Lower leg skin (tissue), 3 donors: ENCODE data around the gene OR10AD1.

Experiments
- POLR2A ChIP-seq, 2 donors: fragments of 450-650 bp; IDR thresholded peaks; one replicate each; pipeline ENCODE4 v1.6.1; 2016 to 2017; ENCODE audit warnings: antibody characterized with exemption in 2 of 2, mild to moderate bottlenecking in 1 of 2, moderate library complexity in 1 of 2
- TF ChIP-seq, protein P1 (sequence below), 3 donors: fragments of 450-650 bp; IDR thresholded peaks; one replicate each; pipeline ENCODE4 v1.5.1; 2016; ENCODE audit warnings: antibody characterized with exemption in 3 of 3, mild to moderate bottlenecking in 3 of 3, moderate library complexity in 2 of 3

DNA sequence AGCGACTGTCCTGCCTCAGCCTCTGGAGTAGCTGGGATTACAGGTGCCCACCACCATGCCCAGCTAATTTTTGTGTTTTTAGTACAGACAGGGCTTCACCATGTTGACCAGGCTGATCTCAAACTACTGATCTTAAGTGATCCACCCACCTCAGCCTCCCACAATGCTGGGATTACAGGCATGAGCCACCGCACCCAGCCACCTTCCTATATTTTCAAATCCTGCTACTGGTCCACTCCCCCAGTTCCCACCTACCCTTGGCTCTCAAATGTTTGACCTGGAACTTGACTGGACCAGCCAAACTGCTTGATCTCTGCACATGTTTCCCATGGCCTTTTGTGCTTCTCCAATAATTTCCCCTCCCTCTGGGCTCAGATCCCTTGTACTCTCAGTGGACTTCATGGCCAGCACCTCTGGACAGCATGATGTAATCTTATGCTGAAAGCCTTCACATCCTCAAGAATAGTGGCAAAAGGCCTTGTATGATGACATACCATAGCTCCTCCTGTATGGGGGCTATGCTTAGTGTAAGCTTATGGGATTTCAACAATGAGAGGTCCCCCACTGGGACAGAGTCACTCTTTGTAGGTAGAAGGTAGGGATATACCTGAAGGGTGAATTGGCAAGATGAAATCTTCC lies 22.1 kb downstream of the OR10AD1 start:
- TF ChIP-seq, protein P1, sequence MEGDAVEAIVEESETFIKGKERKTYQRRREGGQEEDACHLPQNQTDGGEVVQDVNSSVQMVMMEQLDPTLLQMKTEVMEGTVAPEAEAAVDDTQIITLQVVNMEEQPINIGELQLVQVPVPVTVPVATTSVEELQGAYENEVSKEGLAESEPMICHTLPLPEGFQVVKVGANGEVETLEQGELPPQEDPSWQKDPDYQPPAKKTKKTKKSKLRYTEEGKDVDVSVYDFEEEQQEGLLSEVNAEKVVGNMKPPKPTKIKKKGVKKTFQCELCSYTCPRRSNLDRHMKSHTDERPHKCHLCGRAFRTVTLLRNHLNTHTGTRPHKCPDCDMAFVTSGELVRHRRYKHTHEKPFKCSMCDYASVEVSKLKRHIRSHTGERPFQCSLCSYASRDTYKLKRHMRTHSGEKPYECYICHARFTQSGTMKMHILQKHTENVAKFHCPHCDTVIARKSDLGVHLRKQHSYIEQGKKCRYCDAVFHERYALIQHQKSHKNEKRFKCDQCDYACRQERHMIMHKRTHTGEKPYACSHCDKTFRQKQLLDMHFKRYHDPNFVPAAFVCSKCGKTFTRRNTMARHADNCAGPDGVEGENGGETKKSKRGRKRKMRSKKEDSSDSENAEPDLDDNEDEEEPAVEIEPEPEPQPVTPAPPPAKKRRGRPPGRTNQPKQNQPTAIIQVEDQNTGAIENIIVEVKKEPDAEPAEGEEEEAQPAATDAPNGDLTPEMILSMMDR (IDR thresholded peaks at IDR 0.05), result no peak
- no peak for TF ChIP-seq POLR2A (IDR thresholded peaks at IDR 0.05)
